Effector CD4-positive, alpha-beta T cell (primary cell): ENCODE data around the gene RNF128. TPM values are rescaled to one million over a fixed set of nuclear protein-coding genes. Genes with fewer than 3 reads are reported as not detected.

Experiments used
- DNase-seq: peaks from one replicate; pipeline ENCODE4 v3.0.0-alpha.2; 2020
- total RNA-seq: gene quantifications from one replicate; lab custom pipeline; 2026; lab: John Stamatoyannopoulos, UW

Gene RNF128
- total RNA-seq, result not detected

GRCh38 chrX:106726485-106727437, at the start of gene RNF128:
RNF128 (plus strand) TSS chrX:106726701; CDS start chrX:106726914, 213 bp downstream.
- no peak for DNase-seq

GRCh38 chrX:106680716-106681115, 45.8 kb upstream of the RNF128 start:
- DNase-seq, result no peak

- DNase-seq, result no peak
Observed at GRCh38 chrX:106684207-106684606, 42.3 kb upstream of the RNF128 start.

- DNase-seq, result no peak
Observed at GRCh38 chrX:106692425-106693065, 34.0 kb upstream of the RNF128 start.

- no peak for DNase-seq
Observed at GRCh38 chrX:106696502-106696901, 30.0 kb upstream of the RNF128 start.

GRCh38 chrX:106698693-106699092, 27.8 kb upstream of the RNF128 start:
- DNase-seq, result no peak

- DNase-seq, result no peak
Observed at GRCh38 chrX:106702636-106703035, 23.9 kb upstream of the RNF128 start.

- no peak for DNase-seq
Observed at GRCh38 chrX:106706466-106706865, 20.0 kb upstream of the RNF128 start.

- DNase-seq, result no peak
Observed at GRCh38 chrX:106707771-106708454, 18.6 kb upstream of the RNF128 start.

- DNase-seq, result no peak
Observed at GRCh38 chrX:106710771-106711170, 15.7 kb upstream of the RNF128 start.

- DNase-seq, result no peak
Observed at GRCh38 chrX:106711375-106711774, 15.1 kb upstream of the RNF128 start.

GRCh38 chrX:106716004-106716403, 10.5 kb upstream of the RNF128 start:
- no peak for DNase-seq

- no peak for DNase-seq
Observed at GRCh38 chrX:106716463-106716862, 10.0 kb upstream of the RNF128 start.

- no peak for DNase-seq
Observed at GRCh38 chrX:106718709-106719108, 7.8 kb upstream of the RNF128 start.

GRCh38 chrX:106725931-106726330, 570 bp upstream of the RNF128 start:
- DNase-seq, result no peak

GRCh38 chrX:106728337-106728736, 1.8 kb downstream of the RNF128 start:
- no peak for DNase-seq

- no peak for DNase-seq
Observed at GRCh38 chrX:106730401-106730800, 3.9 kb downstream of the RNF128 start.

GRCh38 chrX:106731590-106731989, 5.1 kb downstream of the RNF128 start:
- DNase-seq, result no peak

- DNase-seq, result no peak
Observed at GRCh38 chrX:106734827-106735226, 8.3 kb downstream of the RNF128 start.

- DNase-seq, result no peak
Observed at GRCh38 chrX:106740193-106740780, 13.8 kb downstream of the RNF128 start.

GRCh38 chrX:106742193-106742592, 15.7 kb downstream of the RNF128 start:
- no peak for DNase-seq

- DNase-seq, result no peak
Observed at GRCh38 chrX:106742805-106743204, 16.3 kb downstream of the RNF128 start.

GRCh38 chrX:106748377-106748776, 21.9 kb downstream of the RNF128 start:
- no peak for DNase-seq
